Mammary epithelial cell (primary cell): ENCODE data around the gene ACSBG1.

Experiments used
- EZH2 ChIP-seq: IDR thresholded peaks from 2 replicates; pipeline ENCODE4 v1.6.1; 2012; ENCODE audit warnings: low read length, inconsistent platforms, borderline replicate concordance
- TF ChIP-seq, protein P1 (sequence below), 2 donors: IDR thresholded peaks in 1 of 2; conservative IDR thresholded peaks in 1 of 2; 2 replicates each; pipeline ENCODE4 v1.5.1; 2011 to 2012; ENCODE audit warnings: inconsistent platforms in 2 of 2, low read length in 2 of 2, mild to moderate bottlenecking in 2 of 2, control low read depth in 1 of 2, low read depth in 1 of 2; ENCODE audit not compliant: insufficient read depth in 1 of 2; ENCODE audit errors: extremely low read depth in 1 of 2

- TF ChIP-seq, protein P1, sequence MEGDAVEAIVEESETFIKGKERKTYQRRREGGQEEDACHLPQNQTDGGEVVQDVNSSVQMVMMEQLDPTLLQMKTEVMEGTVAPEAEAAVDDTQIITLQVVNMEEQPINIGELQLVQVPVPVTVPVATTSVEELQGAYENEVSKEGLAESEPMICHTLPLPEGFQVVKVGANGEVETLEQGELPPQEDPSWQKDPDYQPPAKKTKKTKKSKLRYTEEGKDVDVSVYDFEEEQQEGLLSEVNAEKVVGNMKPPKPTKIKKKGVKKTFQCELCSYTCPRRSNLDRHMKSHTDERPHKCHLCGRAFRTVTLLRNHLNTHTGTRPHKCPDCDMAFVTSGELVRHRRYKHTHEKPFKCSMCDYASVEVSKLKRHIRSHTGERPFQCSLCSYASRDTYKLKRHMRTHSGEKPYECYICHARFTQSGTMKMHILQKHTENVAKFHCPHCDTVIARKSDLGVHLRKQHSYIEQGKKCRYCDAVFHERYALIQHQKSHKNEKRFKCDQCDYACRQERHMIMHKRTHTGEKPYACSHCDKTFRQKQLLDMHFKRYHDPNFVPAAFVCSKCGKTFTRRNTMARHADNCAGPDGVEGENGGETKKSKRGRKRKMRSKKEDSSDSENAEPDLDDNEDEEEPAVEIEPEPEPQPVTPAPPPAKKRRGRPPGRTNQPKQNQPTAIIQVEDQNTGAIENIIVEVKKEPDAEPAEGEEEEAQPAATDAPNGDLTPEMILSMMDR (conservative IDR thresholded peaks at IDR 0.05 in 1 of 2, IDR thresholded peaks at IDR 0.05 in 1 of 2; ENCODE audit: extremely low read depth in 1 of 2, insufficient read depth in 1 of 2, low read depth in 1 of 2, low read length in 2 of 2): no peak
- TF ChIP-seq EZH2: no peak
These were observed 87.8 kb downstream of the ACSBG1 start for GRCh38 chr15:78146425-78147154.
